WTC11 (cell line): ENCODE measurements around the gene ZNHIT2. TPM values are rescaled to one million over a fixed set of nuclear protein-coding genes. Genes with fewer than 3 reads are reported as not detected.

Source experiments
- ATF1 ChIP-seq: sonication (generic); formaldehyde crosslinking; IDR thresholded peaks from 2 replicates; pipeline ENCODE4 v1.8.1; 2023; ENCODE audit warnings: mild to moderate bottlenecking, moderate library complexity, missing genetic modification reagents
- ELF4 ChIP-seq: sonication (generic); formaldehyde crosslinking; IDR thresholded peaks from 2 replicates; pipeline ENCODE4 v1.8.1; 2022; ENCODE audit warnings: low read depth, mild to moderate bottlenecking, moderate library complexity, missing genetic modification reagents
- EMX1 ChIP-seq: fragments of 250-450 bp; sonication (Bioruptor Pico); IDR thresholded peaks from 2 replicates; pipeline ENCODE4 v1.8.0; 2021; ENCODE audit warnings: mild to moderate bottlenecking
- GRHL2 ChIP-seq: fragments of 250-450 bp; sonication (Bioruptor Pico); IDR thresholded peaks from 2 replicates; pipeline ENCODE4 v1.8.0; 2022; ENCODE audit warnings: mild to moderate bottlenecking, moderate library complexity; ENCODE audit not compliant: insufficient replicate concordance, severe bottlenecking
- HMGA2 ChIP-seq: fragments of 250-450 bp; sonication (Bioruptor Pico); IDR thresholded peaks from 2 replicates; pipeline ENCODE4 v1.4.0; 2021; ENCODE audit warnings: mild to moderate bottlenecking, moderate library complexity
- NR3C1 ChIP-seq: sonication (generic); formaldehyde crosslinking; conservative IDR thresholded peaks from 2 replicates; pipeline ENCODE4 v1.8.1; 2023; ENCODE audit warnings: low read depth, mild to moderate bottlenecking, missing genetic modification reagents
- ZNF671 ChIP-seq: fragments of 250-450 bp; sonication (Bioruptor Pico); IDR thresholded peaks from 2 replicates; pipeline ENCODE4 v1.8.0; 2021; ENCODE audit warnings: mild to moderate bottlenecking
- total RNA-seq: library from RNA; stranded (reverse); gene quantifications from 3 replicates; pipeline ENCODE4 v1.2.3, GENCODE V29; 2021
- TF ChIP-seq, protein P1 (sequence below): sonication (generic); formaldehyde crosslinking; conservative IDR thresholded peaks from 2 replicates; pipeline ENCODE4 v1.8.1; 2023; ENCODE audit warnings: mild to moderate bottlenecking, low read depth, missing genetic modification reagents, moderate library complexity
- TF ChIP-seq, protein P2 (sequence below): sonication (generic); formaldehyde crosslinking; IDR thresholded peaks from 2 replicates; pipeline ENCODE4 v1.8.1; 2022; ENCODE audit warnings: mild to moderate bottlenecking, missing genetic modification reagents, moderate library complexity, borderline replicate concordance
- TF ChIP-seq, protein P3 (sequence below): sonication (generic); formaldehyde crosslinking; IDR thresholded peaks from 2 replicates; pipeline ENCODE4 v1.8.1; 2023; ENCODE audit warnings: mild to moderate bottlenecking, missing genetic modification reagents
- TF ChIP-seq, protein P4 (sequence below): sonication (generic); formaldehyde crosslinking; IDR thresholded peaks from 2 replicates; pipeline ENCODE4 v1.8.0; 2023; ENCODE audit warnings: missing genetic modification reagents, mild to moderate bottlenecking, borderline replicate concordance
- TF ChIP-seq, protein P5 (sequence below): sonication (generic); formaldehyde crosslinking; IDR thresholded peaks from 2 replicates; pipeline ENCODE4 v1.8.1; 2022; ENCODE audit warnings: low read depth, missing genetic modification reagents, borderline replicate concordance
- TF ChIP-seq, protein P6 (sequence below): fragments of 250-450 bp; sonication (Bioruptor Pico); IDR thresholded peaks from 2 replicates; pipeline ENCODE4 v1.9.0; 2021; ENCODE audit warnings: mild to moderate bottlenecking
- TF ChIP-seq, protein P7 (sequence below): sonication (generic); formaldehyde crosslinking; IDR thresholded peaks from 2 replicates; pipeline ENCODE4 v1.8.1; 2022; ENCODE audit warnings: low read depth, mild to moderate bottlenecking, moderate library complexity, missing genetic modification reagents, borderline replicate concordance
- TF ChIP-seq, protein P8 (sequence below): fragments of 250-450 bp; sonication (Bioruptor Pico); IDR thresholded peaks from 2 replicates; pipeline ENCODE4 v2.1.2; 2022; ENCODE audit warnings: mild to moderate bottlenecking, moderate library complexity
- TF ChIP-seq, protein P9 (sequence below): sonication (generic); formaldehyde crosslinking; IDR thresholded peaks from 2 replicates; pipeline ENCODE4 v1.8.1; 2023; ENCODE audit warnings: mild to moderate bottlenecking, missing genetic modification reagents, moderate library complexity
- TF ChIP-seq, protein P10 (sequence below): sonication (generic); formaldehyde crosslinking; IDR thresholded peaks from 2 replicates; pipeline ENCODE4 v1.8.1; 2023; ENCODE audit warnings: mild to moderate bottlenecking, missing genetic modification reagents, moderate library complexity
- TF ChIP-seq, protein P11 (sequence below): sonication (generic); formaldehyde crosslinking; conservative IDR thresholded peaks from 2 replicates; pipeline ENCODE4 v1.8.1; 2022; ENCODE audit warnings: mild to moderate bottlenecking, missing genetic modification reagents

The ZNHIT2 gene
- total RNA-seq, 1 experiment from 2014 or later, result 16.7 TPM

DNA sequence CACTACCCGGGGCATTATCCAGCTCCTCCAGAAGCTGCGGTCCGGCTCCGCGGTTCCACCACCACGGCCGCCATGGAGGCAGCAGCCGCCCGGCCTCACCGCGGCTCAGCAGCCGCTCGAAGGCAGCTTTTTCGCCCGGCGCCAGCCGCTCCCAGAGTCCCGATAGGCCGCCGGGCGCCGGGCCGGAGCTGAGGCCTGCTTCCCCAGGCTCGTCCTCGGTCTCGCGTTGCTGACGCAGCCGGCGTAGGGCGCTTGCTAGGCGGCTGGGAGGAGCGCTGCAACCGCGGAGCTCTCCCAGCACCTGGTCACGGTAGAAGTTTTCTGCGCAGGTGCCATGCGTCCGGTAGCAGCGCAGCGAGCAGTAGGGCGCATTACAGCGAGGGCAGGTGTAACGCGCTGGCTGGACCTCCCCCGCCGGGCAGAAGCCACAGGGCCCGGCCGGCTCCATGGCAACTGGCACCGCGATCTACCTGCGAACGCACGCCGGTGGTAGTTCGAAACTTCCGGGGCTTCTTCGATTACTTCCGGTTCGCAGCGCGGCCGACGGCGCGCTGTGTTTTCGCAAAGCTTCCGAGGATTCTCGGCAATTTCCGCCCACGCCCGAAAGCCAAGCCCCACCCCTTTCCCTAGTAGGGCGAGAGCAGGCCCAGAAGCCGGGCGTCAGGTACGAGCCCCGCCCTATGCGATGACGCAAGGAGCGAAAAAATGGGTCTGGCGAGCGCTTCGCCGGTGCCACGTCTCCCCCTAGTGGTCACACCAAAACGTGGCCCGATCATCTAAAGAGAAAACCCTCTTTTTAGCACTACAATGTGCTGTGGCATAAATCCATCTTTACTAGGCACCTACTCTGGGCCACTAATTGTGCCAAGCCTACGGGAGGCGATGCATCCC lies at the start of gene ZNHIT2 (continued):
- TF ChIP-seq, protein P1, sequence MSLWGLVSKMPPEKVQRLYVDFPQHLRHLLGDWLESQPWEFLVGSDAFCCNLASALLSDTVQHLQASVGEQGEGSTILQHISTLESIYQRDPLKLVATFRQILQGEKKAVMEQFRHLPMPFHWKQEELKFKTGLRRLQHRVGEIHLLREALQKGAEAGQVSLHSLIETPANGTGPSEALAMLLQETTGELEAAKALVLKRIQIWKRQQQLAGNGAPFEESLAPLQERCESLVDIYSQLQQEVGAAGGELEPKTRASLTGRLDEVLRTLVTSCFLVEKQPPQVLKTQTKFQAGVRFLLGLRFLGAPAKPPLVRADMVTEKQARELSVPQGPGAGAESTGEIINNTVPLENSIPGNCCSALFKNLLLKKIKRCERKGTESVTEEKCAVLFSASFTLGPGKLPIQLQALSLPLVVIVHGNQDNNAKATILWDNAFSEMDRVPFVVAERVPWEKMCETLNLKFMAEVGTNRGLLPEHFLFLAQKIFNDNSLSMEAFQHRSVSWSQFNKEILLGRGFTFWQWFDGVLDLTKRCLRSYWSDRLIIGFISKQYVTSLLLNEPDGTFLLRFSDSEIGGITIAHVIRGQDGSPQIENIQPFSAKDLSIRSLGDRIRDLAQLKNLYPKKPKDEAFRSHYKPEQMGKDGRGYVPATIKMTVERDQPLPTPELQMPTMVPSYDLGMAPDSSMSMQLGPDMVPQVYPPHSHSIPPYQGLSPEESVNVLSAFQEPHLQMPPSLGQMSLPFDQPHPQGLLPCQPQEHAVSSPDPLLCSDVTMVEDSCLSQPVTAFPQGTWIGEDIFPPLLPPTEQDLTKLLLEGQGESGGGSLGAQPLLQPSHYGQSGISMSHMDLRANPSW (CRISPR knock-in tag), result no peak
- TF ChIP-seq, protein P2, sequence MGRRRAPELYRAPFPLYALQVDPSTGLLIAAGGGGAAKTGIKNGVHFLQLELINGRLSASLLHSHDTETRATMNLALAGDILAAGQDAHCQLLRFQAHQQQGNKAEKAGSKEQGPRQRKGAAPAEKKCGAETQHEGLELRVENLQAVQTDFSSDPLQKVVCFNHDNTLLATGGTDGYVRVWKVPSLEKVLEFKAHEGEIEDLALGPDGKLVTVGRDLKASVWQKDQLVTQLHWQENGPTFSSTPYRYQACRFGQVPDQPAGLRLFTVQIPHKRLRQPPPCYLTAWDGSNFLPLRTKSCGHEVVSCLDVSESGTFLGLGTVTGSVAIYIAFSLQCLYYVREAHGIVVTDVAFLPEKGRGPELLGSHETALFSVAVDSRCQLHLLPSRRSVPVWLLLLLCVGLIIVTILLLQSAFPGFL (CRISPR knock-in tag), result 0 out of 2 replicates have a peak, but pooled peaks have one; percentile 39
- TF ChIP-seq NR3C1 (no peak), EMX1 (CRISPR knock-in tag) (peak; percentile 30; the same call in 1 of the 2 replicates), ELF4 (CRISPR knock-in tag) (no peak; the same call in 1 of the 2 replicates), ATF1 (CRISPR knock-in tag) (no peak), ZNF671 (CRISPR knock-in tag) (peak; percentile 76; the same call in 1 of the 2 replicates), HMGA2 (CRISPR knock-in tag) (no peak), GRHL2 (CRISPR knock-in tag) (no peak)
- TF ChIP-seq, protein P3, sequence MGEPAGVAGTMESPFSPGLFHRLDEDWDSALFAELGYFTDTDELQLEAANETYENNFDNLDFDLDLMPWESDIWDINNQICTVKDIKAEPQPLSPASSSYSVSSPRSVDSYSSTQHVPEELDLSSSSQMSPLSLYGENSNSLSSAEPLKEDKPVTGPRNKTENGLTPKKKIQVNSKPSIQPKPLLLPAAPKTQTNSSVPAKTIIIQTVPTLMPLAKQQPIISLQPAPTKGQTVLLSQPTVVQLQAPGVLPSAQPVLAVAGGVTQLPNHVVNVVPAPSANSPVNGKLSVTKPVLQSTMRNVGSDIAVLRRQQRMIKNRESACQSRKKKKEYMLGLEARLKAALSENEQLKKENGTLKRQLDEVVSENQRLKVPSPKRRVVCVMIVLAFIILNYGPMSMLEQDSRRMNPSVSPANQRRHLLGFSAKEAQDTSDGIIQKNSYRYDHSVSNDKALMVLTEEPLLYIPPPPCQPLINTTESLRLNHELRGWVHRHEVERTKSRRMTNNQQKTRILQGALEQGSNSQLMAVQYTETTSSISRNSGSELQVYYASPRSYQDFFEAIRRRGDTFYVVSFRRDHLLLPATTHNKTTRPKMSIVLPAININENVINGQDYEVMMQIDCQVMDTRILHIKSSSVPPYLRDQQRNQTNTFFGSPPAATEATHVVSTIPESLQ, result no peak
- TF ChIP-seq, protein P4, sequence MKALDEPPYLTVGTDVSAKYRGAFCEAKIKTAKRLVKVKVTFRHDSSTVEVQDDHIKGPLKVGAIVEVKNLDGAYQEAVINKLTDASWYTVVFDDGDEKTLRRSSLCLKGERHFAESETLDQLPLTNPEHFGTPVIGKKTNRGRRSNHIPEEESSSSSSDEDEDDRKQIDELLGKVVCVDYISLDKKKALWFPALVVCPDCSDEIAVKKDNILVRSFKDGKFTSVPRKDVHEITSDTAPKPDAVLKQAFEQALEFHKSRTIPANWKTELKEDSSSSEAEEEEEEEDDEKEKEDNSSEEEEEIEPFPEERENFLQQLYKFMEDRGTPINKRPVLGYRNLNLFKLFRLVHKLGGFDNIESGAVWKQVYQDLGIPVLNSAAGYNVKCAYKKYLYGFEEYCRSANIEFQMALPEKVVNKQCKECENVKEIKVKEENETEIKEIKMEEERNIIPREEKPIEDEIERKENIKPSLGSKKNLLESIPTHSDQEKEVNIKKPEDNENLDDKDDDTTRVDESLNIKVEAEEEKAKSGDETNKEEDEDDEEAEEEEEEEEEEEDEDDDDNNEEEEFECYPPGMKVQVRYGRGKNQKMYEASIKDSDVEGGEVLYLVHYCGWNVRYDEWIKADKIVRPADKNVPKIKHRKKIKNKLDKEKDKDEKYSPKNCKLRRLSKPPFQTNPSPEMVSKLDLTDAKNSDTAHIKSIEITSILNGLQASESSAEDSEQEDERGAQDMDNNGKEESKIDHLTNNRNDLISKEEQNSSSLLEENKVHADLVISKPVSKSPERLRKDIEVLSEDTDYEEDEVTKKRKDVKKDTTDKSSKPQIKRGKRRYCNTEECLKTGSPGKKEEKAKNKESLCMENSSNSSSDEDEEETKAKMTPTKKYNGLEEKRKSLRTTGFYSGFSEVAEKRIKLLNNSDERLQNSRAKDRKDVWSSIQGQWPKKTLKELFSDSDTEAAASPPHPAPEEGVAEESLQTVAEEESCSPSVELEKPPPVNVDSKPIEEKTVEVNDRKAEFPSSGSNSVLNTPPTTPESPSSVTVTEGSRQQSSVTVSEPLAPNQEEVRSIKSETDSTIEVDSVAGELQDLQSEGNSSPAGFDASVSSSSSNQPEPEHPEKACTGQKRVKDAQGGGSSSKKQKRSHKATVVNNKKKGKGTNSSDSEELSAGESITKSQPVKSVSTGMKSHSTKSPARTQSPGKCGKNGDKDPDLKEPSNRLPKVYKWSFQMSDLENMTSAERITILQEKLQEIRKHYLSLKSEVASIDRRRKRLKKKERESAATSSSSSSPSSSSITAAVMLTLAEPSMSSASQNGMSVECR, result peak; percentile 93
- TF ChIP-seq, protein P5, sequence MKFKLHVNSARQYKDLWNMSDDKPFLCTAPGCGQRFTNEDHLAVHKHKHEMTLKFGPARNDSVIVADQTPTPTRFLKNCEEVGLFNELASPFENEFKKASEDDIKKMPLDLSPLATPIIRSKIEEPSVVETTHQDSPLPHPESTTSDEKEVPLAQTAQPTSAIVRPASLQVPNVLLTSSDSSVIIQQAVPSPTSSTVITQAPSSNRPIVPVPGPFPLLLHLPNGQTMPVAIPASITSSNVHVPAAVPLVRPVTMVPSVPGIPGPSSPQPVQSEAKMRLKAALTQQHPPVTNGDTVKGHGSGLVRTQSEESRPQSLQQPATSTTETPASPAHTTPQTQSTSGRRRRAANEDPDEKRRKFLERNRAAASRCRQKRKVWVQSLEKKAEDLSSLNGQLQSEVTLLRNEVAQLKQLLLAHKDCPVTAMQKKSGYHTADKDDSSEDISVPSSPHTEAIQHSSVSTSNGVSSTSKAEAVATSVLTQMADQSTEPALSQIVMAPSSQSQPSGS, result no peak
- TF ChIP-seq, protein P6, sequence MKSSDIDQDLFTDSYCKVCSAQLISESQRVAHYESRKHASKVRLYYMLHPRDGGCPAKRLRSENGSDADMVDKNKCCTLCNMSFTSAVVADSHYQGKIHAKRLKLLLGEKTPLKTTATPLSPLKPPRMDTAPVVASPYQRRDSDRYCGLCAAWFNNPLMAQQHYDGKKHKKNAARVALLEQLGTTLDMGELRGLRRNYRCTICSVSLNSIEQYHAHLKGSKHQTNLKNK (CRISPR knock-in tag), result 0 out of 2 replicates have a peak, but pooled peaks have one; percentile 9
- TF ChIP-seq, protein P7, sequence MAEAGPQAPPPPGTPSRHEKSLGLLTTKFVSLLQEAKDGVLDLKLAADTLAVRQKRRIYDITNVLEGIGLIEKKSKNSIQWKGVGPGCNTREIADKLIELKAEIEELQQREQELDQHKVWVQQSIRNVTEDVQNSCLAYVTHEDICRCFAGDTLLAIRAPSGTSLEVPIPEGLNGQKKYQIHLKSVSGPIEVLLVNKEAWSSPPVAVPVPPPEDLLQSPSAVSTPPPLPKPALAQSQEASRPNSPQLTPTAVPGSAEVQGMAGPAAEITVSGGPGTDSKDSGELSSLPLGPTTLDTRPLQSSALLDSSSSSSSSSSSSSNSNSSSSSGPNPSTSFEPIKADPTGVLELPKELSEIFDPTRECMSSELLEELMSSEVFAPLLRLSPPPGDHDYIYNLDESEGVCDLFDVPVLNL (CRISPR knock-in tag), result no peak
- TF ChIP-seq, protein P8, sequence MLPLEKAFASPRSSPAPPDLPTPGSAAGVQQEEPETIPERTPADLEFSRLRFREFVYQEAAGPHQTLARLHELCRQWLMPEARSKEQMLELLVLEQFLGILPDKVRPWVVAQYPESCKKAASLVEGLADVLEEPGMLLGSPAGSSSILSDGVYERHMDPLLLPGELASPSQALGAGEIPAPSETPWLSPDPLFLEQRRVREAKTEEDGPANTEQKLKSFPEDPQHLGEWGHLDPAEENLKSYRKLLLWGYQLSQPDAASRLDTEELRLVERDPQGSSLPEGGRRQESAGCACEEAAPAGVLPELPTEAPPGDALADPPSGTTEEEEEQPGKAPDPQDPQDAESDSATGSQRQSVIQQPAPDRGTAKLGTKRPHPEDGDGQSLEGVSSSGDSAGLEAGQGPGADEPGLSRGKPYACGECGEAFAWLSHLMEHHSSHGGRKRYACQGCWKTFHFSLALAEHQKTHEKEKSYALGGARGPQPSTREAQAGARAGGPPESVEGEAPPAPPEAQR (CRISPR knock-in tag), result no peak
- TF ChIP-seq, protein P9, sequence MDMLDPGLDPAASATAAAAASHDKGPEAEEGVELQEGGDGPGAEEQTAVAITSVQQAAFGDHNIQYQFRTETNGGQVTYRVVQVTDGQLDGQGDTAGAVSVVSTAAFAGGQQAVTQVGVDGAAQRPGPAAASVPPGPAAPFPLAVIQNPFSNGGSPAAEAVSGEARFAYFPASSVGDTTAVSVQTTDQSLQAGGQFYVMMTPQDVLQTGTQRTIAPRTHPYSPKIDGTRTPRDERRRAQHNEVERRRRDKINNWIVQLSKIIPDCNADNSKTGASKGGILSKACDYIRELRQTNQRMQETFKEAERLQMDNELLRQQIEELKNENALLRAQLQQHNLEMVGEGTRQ, result no peak
- TF ChIP-seq, protein P10, sequence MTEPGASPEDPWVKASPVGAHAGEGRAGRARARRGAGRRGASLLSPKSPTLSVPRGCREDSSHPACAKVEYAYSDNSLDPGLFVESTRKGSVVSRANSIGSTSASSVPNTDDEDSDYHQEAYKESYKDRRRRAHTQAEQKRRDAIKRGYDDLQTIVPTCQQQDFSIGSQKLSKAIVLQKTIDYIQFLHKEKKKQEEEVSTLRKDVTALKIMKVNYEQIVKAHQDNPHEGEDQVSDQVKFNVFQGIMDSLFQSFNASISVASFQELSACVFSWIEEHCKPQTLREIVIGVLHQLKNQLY (CRISPR knock-in tag), result no peak; the same call in 1 of the 2 replicates
- TF ChIP-seq, protein P11, sequence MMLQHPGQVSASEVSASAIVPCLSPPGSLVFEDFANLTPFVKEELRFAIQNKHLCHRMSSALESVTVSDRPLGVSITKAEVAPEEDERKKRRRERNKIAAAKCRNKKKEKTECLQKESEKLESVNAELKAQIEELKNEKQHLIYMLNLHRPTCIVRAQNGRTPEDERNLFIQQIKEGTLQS (CRISPR knock-in tag), result 0 out of 2 replicates have a peak, but pooled peaks have one; percentile 66
